SU-DHL-6 (cell line): ENCODE measurements around the gene CAD.

ENCODE experiments used
- CTCF ChIP-seq: fragments of 200-600 bp; sonication (generic); IDR thresholded peaks from one replicate; pipeline ENCODE4 v1.5.1; 2017; ENCODE audit warnings: antibody characterized with exemption, mild to moderate bottlenecking, low read length, moderate library complexity; ENCODE audit not compliant: insufficient read depth, poor library complexity, severe bottlenecking
- EZH2phosphoT487 ChIP-seq: fragments of 200-600 bp; sonication (generic), shearing (Covaris generic); conservative IDR thresholded peaks from 2 replicates; pipeline ENCODE4 v1.6.1; 2018; ENCODE audit warnings: mild to moderate bottlenecking, antibody characterized with exemption, low read length, moderate library complexity, mixed read lengths

GRCh38 chr2:27233341-27233740 is 16.2 kb downstream of the CAD start:
- TF ChIP-seq EZH2phosphoT487 (no peak), CTCF (no peak)
